Chondrocyte (in vitro differentiated cells): ENCODE data around the gene CDK19. TPM values are rescaled to one million over a fixed set of nuclear protein-coding genes. Genes with fewer than 3 reads are reported as not detected.

Experiments
- DNase-seq: peaks from one replicate; pipeline ENCODE4 v3.0.0; 2021; ENCODE audit warnings: mixed read lengths, low spot score
- H3K27ac Mint-ChIP-seq: one replicate; pipeline ENCODE4 v1.8.0; 2021; ENCODE audit warnings: mild to moderate bottlenecking, moderate library complexity, mixed read lengths; ENCODE audit not compliant: unreplicated experiment
- H3K27me3 Mint-ChIP-seq: 2 replicates; pipeline ENCODE4 v1.8.0; 2021; ENCODE audit warnings: low read depth, mixed read lengths
- H3K36me3 Mint-ChIP-seq: 2 replicates; pipeline ENCODE4 v1.8.0; 2021; ENCODE audit warnings: low read depth, mixed read lengths
- H3K4me1 Mint-ChIP-seq: 2 replicates; pipeline ENCODE4 v1.8.0; 2021; ENCODE audit warnings: low read depth, mild to moderate bottlenecking, mixed read lengths
- H3K4me3 Mint-ChIP-seq: one replicate; pipeline ENCODE4 v1.8.0; 2021; ENCODE audit warnings: mild to moderate bottlenecking, moderate library complexity, mixed read lengths; ENCODE audit not compliant: unreplicated experiment
- H3K9me3 Mint-ChIP-seq: 2 replicates; pipeline ENCODE4 v1.8.0; 2021; ENCODE audit warnings: low read depth, mixed read lengths
- CTCF ChIP-seq: fragments of 200-600 bp; sonication (generic); IDR thresholded peaks from 2 replicates; pipeline ENCODE4 v1.5.0; 2021; ENCODE audit warnings: antibody characterized with exemption, mild to moderate bottlenecking, moderate library complexity
- total RNA-seq: library from RNA; stranded (reverse); gene quantifications from 3 replicates; pipeline ENCODE4 v1.2.1, GENCODE V29; 2021

The CDK19 gene
- total RNA-seq, 1 donor from 2014 or later = 21.6 TPM

- Mint-ChIP-seq H3K9me3 (no peaks in the 10 kb centered on the region), H3K4me3 (no peak overlapping the region), H3K27me3 (no peaks in the 10 kb centered on the region), H3K36me3 (peaks cover 8% of the 10 kb centered on the region), H3K27ac (no peak overlapping the region), H3K4me1 (no peaks in the 10 kb centered on the region)
- no peak for DNase-seq
- TF ChIP-seq CTCF = no peak
These were observed 178.5 kb downstream of the CDK19 start for GRCh38 chr6:110636781-110637180.

- H3K36me3 Mint-ChIP-seq = peaks cover 3% of the 10 kb centered on the region
- no peaks in the 10 kb centered on the region for H3K4me1 Mint-ChIP-seq
- TF ChIP-seq CTCF = no peak
- H3K4me3 Mint-ChIP-seq = no peak overlapping the region
- no peaks in the 10 kb centered on the region for H3K9me3 Mint-ChIP-seq
- H3K27me3 Mint-ChIP-seq = no peaks in the 10 kb centered on the region
- no peak overlapping the region for H3K27ac Mint-ChIP-seq
- DNase-seq = no peak
These were observed 180.2 kb downstream of the CDK19 start for GRCh38 chr6:110635096-110635495.

- Mint-ChIP-seq H3K36me3 (no peaks in the 10 kb centered on the region), H3K9me3 (no peaks in the 10 kb centered on the region), H3K27ac (no peak overlapping the region), H3K4me1 (no peaks in the 10 kb centered on the region), H3K4me3 (no peak overlapping the region), H3K27me3 (no peaks in the 10 kb centered on the region)
- no peak for DNase-seq
- no peak for TF ChIP-seq CTCF
These were observed 181.5 kb downstream of the CDK19 start for GRCh38 chr6:110633731-110634213.

GRCh38 chr6:110629153-110629552 lies 186.1 kb downstream of the CDK19 start:
- Mint-ChIP-seq H3K36me3 (peaks cover 3% of the 10 kb centered on the region), H3K4me1 (peaks cover 3% of the 10 kb centered on the region), H3K4me3 (no peak overlapping the region), H3K27me3 (no peaks in the 10 kb centered on the region), H3K27ac (no peak overlapping the region), H3K9me3 (no peaks in the 10 kb centered on the region)
- DNase-seq = no peak
- TF ChIP-seq CTCF = no peak

GRCh38 chr6:110628330-110628729 lies 186.9 kb downstream of the CDK19 start:
- no peak overlapping the region for H3K4me3 Mint-ChIP-seq
- no peak overlapping the region for H3K27ac Mint-ChIP-seq
- H3K4me1 Mint-ChIP-seq = peaks cover 3% of the 10 kb centered on the region
- H3K27me3 Mint-ChIP-seq = no peaks in the 10 kb centered on the region
- H3K36me3 Mint-ChIP-seq = peaks cover 3% of the 10 kb centered on the region
- no peak for DNase-seq
- TF ChIP-seq CTCF = no peak
- H3K9me3 Mint-ChIP-seq = no peaks in the 10 kb centered on the region
